Measurements from ENCODE around the gene SEMA6C. TPM values are rescaled to one million over a fixed set of nuclear protein-coding genes. Genes with fewer than 3 reads are reported as not detected.

SEMA6C gene
- total and polyA plus RNA-seq, 4 donors: 10.2 to 47.8 (median 25.5) TPM

DNA sequence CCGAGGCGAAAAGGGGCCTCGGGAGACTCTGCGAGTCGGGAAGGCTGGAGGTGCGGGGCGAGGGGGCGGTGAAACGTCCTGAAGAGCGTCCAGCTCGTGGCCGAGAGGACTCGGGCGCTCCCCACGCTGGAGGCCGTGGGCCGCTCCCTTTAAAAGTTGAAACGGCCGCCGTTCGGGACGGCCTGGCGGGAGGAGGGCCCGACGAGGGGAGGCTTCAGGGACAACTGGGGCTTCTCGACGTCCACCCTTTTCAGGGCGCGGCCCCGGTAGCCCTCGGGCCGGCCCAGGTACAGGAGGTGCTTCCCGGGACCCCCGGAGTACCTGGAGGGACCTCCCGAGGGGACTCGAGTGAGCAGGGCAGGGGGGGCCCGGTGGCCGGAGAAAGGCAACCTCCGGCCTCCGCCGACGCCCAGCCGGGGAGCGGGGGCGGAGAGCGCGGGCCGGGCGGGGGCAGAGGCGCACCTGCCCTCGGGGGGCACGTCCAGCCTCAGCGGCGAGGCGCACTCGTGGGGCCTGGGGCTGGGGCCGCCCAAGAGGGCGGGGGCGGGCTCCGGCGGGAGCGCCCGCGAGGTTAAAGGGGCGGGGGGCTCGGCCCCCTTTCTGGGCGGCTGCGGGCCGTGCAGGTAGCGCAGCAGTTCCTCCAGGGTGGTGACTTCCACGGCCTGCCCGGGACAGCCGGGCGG lies 14.0 kb downstream of the SEMA6C start:
- DNase-seq (ENCODE audit: low read depth in 4 of 6, low spot score in 6 of 6): no peak
- H3K4me3 ChIP-seq (ENCODE audit: low read depth, low read length): peak overlapping the region; percentile 44

DNA sequence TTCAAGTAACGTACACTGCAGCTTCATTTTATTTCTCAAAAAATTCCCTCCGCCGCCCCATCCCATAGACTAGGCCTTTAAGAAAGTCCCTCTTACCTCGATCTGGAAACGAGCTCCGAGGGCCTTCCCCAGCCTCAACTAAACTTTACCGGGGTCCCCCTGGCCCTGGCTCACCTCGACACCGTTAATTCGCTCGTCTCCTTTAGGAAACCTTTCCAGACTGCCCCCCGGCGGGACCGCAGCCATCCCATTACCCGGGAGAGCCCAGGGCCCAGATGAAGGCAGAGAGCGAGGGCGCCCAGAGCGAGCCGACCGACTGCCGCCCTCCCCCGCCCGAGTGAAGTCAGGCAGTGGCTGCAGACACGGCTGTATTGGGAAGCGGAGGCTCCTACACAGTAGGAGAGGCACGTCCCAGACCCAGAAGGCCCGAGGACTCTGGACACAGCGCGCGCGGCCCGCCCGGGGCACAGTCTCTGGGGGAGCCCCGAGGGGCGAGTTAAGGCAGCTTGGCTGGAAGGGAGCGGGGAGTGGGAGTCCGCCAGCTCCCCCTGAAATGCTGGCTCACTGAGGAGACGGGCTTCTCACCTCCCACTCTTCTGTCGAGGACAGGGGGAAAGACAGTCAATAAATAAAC lies 14.6 kb downstream of the SEMA6C start:
- DNase-seq (ENCODE audit: low read depth in 4 of 6, low spot score in 6 of 6): peak in 3 of 6 donors; percentile 6 to 66 (median 48)
- peaks cover 52% of the 10 kb centered on the region for H3K36me3 ChIP-seq (ENCODE audit: control insufficient read depth, insufficient read depth, low read length)
- H3K4me1 ChIP-seq (ENCODE audit: control insufficient read depth, insufficient read depth, low read length): peaks cover 21% of the 10 kb centered on the region
- H3K4me3 ChIP-seq (ENCODE audit: low read depth, low read length): peak overlapping the region; percentile 44
- no peaks in the 10 kb centered on the region for H3K9me3 ChIP-seq (ENCODE audit: control insufficient read depth, insufficient read depth, low read length)
- H3K27me3 ChIP-seq (ENCODE audit: control insufficient read depth, insufficient read depth, low read length): peaks cover 2% of the 10 kb centered on the region
- 20% methylated on average over 37 of the region's 39 CpGs for WGBS (ENCODE audit: insufficient coverage)
- peak overlapping the region; percentile 31 for H3K27ac ChIP-seq (ENCODE audit: low read depth, low read length)

More for the DNA sequence above, 14.0 kb downstream of the SEMA6C start:
- Histone ChIP-seq H3K27ac (ENCODE audit: low read depth, low read length) (peak overlapping the region; percentile 31), H3K27me3 (ENCODE audit: control insufficient read depth, insufficient read depth, low read length) (peaks cover 2% of the 10 kb centered on the region), H3K4me1 (ENCODE audit: control insufficient read depth, insufficient read depth, low read length) (peaks cover 21% of the 10 kb centered on the region), H3K9me3 (ENCODE audit: control insufficient read depth, insufficient read depth, low read length) (no peaks in the 10 kb centered on the region), H3K36me3 (ENCODE audit: control insufficient read depth, insufficient read depth, low read length) (peaks cover 58% of the 10 kb centered on the region)
- 46% methylated on average over 74 of the region's 74 CpGs for WGBS (ENCODE audit: insufficient coverage)

DNA sequence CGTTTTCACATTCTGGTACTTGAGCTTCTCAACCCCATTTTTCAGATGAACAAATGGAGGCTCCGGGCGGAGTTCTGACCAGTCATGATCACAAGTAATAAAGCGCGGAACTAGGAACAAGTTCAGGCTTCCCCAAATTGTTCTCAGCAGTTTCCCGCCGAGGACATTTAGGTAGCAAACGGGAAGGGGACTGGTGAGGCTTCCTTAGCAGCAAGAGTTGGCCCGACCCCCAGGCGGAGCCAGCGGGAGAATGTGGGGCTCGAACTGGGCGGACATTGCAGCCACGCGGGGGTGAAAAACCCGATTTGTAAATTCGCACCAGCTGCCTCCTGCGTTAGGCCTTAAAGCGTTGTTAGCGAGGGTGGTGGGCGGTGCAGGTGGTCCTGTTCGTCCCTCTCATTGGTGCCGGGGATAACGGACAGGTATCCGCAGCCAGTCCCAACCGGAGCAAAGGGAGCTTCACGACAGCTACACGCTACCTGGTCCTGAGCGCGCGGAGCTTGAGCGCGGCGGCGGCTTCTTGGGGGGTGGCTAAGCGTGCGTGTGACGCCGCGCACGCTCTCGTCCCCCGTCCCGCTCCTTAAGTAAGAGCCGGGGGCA lies 15.3 kb downstream of the SEMA6C start:
- peak in 5 of 6 donors; percentile 62 to 98 (median 79) for DNase-seq (ENCODE audit: low read depth in 4 of 6, low spot score in 6 of 6)
- peak overlapping the region; percentile 44 for H3K4me3 ChIP-seq (ENCODE audit: low read depth, low read length)
- peak overlapping the region; percentile 31 for H3K27ac ChIP-seq (ENCODE audit: low read depth, low read length)

DNA sequence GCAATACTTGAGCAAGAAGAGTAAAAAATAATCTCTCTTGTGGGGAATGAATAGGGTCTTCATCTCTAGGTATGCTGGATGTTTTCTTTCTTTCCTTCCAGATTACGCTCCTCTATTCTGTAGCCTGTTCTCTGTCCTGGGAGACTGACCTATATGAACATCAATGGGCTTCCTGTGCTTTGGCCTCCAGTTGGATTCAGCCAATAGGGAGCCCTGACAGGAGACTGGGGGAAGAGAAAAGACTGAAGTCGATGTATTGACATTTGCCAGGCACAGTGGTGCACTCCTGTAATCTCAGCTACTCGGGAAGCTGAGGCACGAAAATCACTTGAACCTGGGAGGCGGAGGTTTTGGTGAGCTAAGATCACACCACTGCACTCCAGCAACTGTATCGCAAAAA lies 17.6 kb downstream of the SEMA6C start:
- H3K4me1 ChIP-seq (ENCODE audit: control insufficient read depth, insufficient read depth, low read length): peaks cover 21% of the 10 kb centered on the region
- H3K27me3 ChIP-seq (ENCODE audit: control insufficient read depth, insufficient read depth, low read length): peaks cover 2% of the 10 kb centered on the region
- WGBS (ENCODE audit: insufficient coverage): 72% methylated on average over 4 of the region's 6 CpGs
- H3K36me3 ChIP-seq (ENCODE audit: control insufficient read depth, insufficient read depth, low read length): peaks cover 23% of the 10 kb centered on the region
- no peak overlapping the region for H3K27ac ChIP-seq (ENCODE audit: low read depth, low read length)
- H3K4me3 ChIP-seq (ENCODE audit: low read depth, low read length): no peak overlapping the region
- no peaks in the 10 kb centered on the region for H3K9me3 ChIP-seq (ENCODE audit: control insufficient read depth, insufficient read depth, low read length)
- no peak for DNase-seq (ENCODE audit: low read depth in 4 of 6, low spot score in 6 of 6)

More for the DNA sequence above, 15.3 kb downstream of the SEMA6C start:
- no peaks in the 10 kb centered on the region for H3K9me3 ChIP-seq (ENCODE audit: control insufficient read depth, insufficient read depth, low read length)
- 12% methylated on average over 44 of the region's 45 CpGs for WGBS (ENCODE audit: insufficient coverage)
- H3K36me3 ChIP-seq (ENCODE audit: control insufficient read depth, insufficient read depth, low read length): peaks cover 44% of the 10 kb centered on the region
- H3K27me3 ChIP-seq (ENCODE audit: control insufficient read depth, insufficient read depth, low read length): peaks cover 2% of the 10 kb centered on the region
- H3K4me1 ChIP-seq (ENCODE audit: control insufficient read depth, insufficient read depth, low read length): peaks cover 21% of the 10 kb centered on the region

DNA sequence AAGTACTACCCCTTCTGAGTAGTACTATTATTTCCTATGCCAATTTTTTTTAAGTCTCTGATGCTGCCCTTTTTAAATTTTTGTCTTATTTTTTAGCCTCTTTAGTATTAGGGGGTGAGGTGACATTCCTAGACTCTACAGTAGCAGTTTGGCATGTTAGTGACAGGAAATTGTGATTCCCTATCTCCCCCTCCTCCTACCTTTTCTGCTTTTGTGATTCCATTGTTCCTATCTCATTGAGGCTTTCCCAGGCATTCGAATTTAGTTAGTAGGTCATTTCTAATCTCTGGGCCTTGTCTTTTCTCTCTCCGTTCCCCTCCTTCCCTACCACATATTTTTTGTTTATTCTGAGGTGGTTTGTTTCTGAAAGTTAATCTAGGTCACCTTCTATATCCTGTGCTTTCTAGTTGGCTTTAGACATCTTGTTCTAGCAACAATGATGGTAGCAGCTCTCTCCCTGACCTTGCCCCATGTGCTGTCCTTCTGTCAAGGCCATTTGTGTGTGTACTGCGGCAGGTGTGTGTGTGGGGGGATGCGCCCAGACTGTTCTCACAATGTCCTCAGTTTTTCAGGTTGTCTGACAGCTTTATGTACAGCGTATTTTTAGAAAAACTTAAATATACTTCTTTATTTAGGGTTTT lies 21.5 kb downstream of the SEMA6C start:
- H3K4me1 ChIP-seq (ENCODE audit: control insufficient read depth, insufficient read depth, low read length): no peaks in the 10 kb centered on the region
- DNase-seq (ENCODE audit: low read depth in 4 of 6, low spot score in 6 of 6): no peak
- H3K27ac ChIP-seq (ENCODE audit: low read depth, low read length): no peak overlapping the region
- no CpG with 5 or more reads among the region's 5 CpGs for WGBS (ENCODE audit: insufficient coverage)
- H3K36me3 ChIP-seq (ENCODE audit: control insufficient read depth, insufficient read depth, low read length): peaks cover 11% of the 10 kb centered on the region
- H3K9me3 ChIP-seq (ENCODE audit: control insufficient read depth, insufficient read depth, low read length): no peaks in the 10 kb centered on the region
- no peaks in the 10 kb centered on the region for H3K27me3 ChIP-seq (ENCODE audit: control insufficient read depth, insufficient read depth, low read length)
- H3K4me3 ChIP-seq (ENCODE audit: low read depth, low read length): no peak overlapping the region

DNA sequence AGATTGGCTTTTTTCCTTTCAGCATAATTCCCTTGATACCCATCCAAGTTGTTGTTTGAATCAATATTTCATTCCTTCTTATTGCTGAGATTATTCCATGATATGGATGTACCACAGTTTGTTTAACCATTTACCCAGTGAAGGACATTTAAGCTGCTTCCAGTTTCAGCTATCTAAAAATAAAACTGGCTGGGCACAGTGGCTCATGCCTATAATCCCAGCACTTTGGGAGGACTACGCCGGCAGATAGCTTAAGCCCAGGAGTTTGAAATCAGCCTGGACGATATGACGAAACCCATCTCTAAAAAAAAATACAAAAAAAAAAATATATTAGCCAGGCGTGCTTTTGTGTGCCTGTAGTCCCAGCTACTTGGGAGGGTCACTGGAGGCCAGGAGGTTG lies 32.6 kb downstream of the SEMA6C start:
- Histone ChIP-seq H3K27ac (ENCODE audit: low read depth, low read length) (no peak overlapping the region), H3K4me1 (ENCODE audit: control insufficient read depth, insufficient read depth, low read length) (no peaks in the 10 kb centered on the region), H3K36me3 (ENCODE audit: control insufficient read depth, insufficient read depth, low read length) (peaks cover 32% of the 10 kb centered on the region), H3K9me3 (ENCODE audit: control insufficient read depth, insufficient read depth, low read length) (no peaks in the 10 kb centered on the region), H3K4me3 (ENCODE audit: low read depth, low read length) (no peak overlapping the region), H3K27me3 (ENCODE audit: control insufficient read depth, insufficient read depth, low read length) (no peaks in the 10 kb centered on the region)
- no peak for DNase-seq (ENCODE audit: low read depth in 4 of 6, low spot score in 6 of 6)
- 87% methylated on average over 3 of the region's 5 CpGs for WGBS (ENCODE audit: insufficient coverage)

DNA sequence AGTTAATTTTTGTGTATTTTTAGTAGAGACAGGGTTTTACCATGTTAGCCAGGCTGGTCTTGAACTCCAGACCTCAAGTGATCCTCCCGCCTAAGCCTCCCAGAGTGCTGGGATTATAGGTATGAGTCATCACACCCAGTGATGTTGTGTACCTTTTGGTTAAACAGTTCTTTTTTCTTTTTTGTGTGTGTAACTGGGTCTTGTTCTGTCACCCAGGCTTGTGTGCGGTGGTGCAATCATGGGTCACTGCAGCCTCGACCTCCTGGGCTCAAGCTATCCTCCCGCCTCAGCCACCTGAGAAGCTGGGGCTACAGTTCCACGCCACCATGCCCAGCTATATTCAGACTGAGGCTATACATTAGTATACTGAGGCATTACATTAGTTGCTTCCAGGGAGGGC lies 38.1 kb downstream of the SEMA6C start:
- Histone ChIP-seq H3K27me3 (ENCODE audit: control insufficient read depth, insufficient read depth, low read length) (no peaks in the 10 kb centered on the region), H3K9me3 (ENCODE audit: control insufficient read depth, insufficient read depth, low read length) (no peaks in the 10 kb centered on the region), H3K27ac (ENCODE audit: low read depth, low read length) (no peak overlapping the region), H3K36me3 (ENCODE audit: control insufficient read depth, insufficient read depth, low read length) (peaks cover 30% of the 10 kb centered on the region), H3K4me3 (ENCODE audit: low read depth, low read length) (no peak overlapping the region), H3K4me1 (ENCODE audit: control insufficient read depth, insufficient read depth, low read length) (no peaks in the 10 kb centered on the region)
- DNase-seq (ENCODE audit: low read depth in 4 of 6, low spot score in 6 of 6): no peak
- WGBS (ENCODE audit: insufficient coverage): 93% methylated on average over 5 of the region's 5 CpGs

DNA sequence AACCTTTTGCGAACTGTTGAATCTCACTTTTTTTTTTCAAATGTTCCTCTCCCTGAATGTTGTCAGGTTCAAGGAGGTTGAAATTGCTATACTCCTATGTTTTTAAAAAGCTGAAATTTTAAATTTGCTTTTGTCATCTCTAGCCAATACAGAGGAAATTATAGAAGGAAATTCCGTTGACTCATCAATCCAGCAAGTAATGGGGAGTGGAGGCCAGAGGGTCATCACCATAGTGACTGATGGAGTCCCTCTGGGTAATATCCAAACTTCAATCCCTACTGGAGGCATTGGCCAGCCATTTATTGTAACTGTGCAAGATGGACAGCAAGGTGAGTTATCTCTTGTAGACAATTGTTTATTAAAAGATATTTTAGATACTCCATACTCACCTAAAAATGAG lies 39.5 kb downstream of the SEMA6C start:
- no peaks in the 10 kb centered on the region for H3K4me1 ChIP-seq (ENCODE audit: control insufficient read depth, insufficient read depth, low read length)
- no peaks in the 10 kb centered on the region for H3K9me3 ChIP-seq (ENCODE audit: control insufficient read depth, insufficient read depth, low read length)
- no peak overlapping the region for H3K27ac ChIP-seq (ENCODE audit: low read depth, low read length)
- peaks cover 23% of the 10 kb centered on the region for H3K36me3 ChIP-seq (ENCODE audit: control insufficient read depth, insufficient read depth, low read length)
- H3K4me3 ChIP-seq (ENCODE audit: low read depth, low read length): no peak overlapping the region
- DNase-seq (ENCODE audit: low read depth in 4 of 6, low spot score in 6 of 6): no peak
- H3K27me3 ChIP-seq (ENCODE audit: control insufficient read depth, insufficient read depth, low read length): no peaks in the 10 kb centered on the region
- WGBS (ENCODE audit: insufficient coverage): no CpG with 5 or more reads among the region's 2 CpGs

DNA sequence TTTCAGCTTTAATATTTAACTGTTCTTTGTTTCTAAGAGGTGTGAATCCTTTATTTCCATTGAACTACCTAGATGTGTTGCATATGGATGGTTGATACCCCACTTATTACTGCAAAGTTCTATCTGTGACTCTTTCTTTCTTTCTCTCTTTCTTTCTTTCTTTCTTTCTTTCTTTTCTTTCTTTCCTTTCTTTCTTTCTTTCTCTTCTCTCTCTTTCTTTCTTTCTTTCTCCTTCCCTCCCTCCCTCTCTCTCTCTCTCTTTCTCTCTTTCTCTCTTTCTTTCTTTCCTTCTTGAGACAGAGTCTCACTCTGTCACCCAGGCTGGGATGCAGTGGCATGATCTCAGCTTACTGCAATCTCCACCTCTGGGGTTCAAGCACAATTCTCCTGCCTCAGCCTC lies 41.8 kb downstream of the SEMA6C start:
- Histone ChIP-seq H3K9me3 (ENCODE audit: control insufficient read depth, insufficient read depth, low read length) (no peaks in the 10 kb centered on the region), H3K27ac (ENCODE audit: low read depth, low read length) (no peak overlapping the region), H3K27me3 (ENCODE audit: control insufficient read depth, insufficient read depth, low read length) (no peaks in the 10 kb centered on the region), H3K4me1 (ENCODE audit: control insufficient read depth, insufficient read depth, low read length) (no peaks in the 10 kb centered on the region), H3K36me3 (ENCODE audit: control insufficient read depth, insufficient read depth, low read length) (peaks cover 14% of the 10 kb centered on the region), H3K4me3 (ENCODE audit: low read depth, low read length) (no peak overlapping the region)
- DNase-seq (ENCODE audit: low read depth in 4 of 6, low spot score in 6 of 6): no peak

All from spinal cord (tissue), 10 donors.